ENCODE measurements around the gene SPECC1.

SPECC1 gene

GRCh38 chr17:20210180-20210579 is 201.0 kb downstream of the SPECC1 start:
- Histone ChIP-seq H3K4me1 (ENCODE audit: insufficient read depth, low read length) (peaks cover 4% of the 10 kb centered on the region), H3K4me3 (ENCODE audit: low read depth in 1 of 2, low read length in 2 of 2) (no peak overlapping the region), H3K36me3 (ENCODE audit: insufficient read depth, low read length) (no peaks in the 10 kb centered on the region), H3K9me3 (ENCODE audit: low read length) (no peaks in the 10 kb centered on the region), H3K27me3 (ENCODE audit: control insufficient read depth in 1 of 2, insufficient read depth in 2 of 2, low read length in 2 of 2) (no peaks in the 10 kb centered on the region), H3K27ac (ENCODE audit: low read depth, low read length) (no peak overlapping the region), H3K9ac (ENCODE audit: low read length) (no peak overlapping the region)

- H3K27ac ChIP-seq (ENCODE audit: low read depth, low read length): no peak overlapping the region
- peaks cover 4% of the 10 kb centered on the region for H3K4me1 ChIP-seq (ENCODE audit: insufficient read depth, low read length)
- H3K9ac ChIP-seq (ENCODE audit: low read length): no peak overlapping the region
- no peaks in the 10 kb centered on the region for H3K9me3 ChIP-seq (ENCODE audit: low read length)
- no peak overlapping the region for H3K4me3 ChIP-seq (ENCODE audit: low read depth in 1 of 2, low read length in 2 of 2)
- no peaks in the 10 kb centered on the region for H3K27me3 ChIP-seq (ENCODE audit: control insufficient read depth in 1 of 2, insufficient read depth in 2 of 2, low read length in 2 of 2)
- H3K36me3 ChIP-seq (ENCODE audit: insufficient read depth, low read length): no peaks in the 10 kb centered on the region
These were observed 201.5 kb downstream of the SPECC1 start for GRCh38 chr17:20210614-20211013.

- H3K27ac ChIP-seq (ENCODE audit: low read depth, low read length): no peak overlapping the region
- H3K4me3 ChIP-seq (ENCODE audit: low read depth in 1 of 2, low read length in 2 of 2): no peak overlapping the region
- no peak overlapping the region for H3K9ac ChIP-seq (ENCODE audit: low read length)
- H3K27me3 ChIP-seq (ENCODE audit: control insufficient read depth in 1 of 2, insufficient read depth in 2 of 2, low read length in 2 of 2): no peaks in the 10 kb centered on the region
- H3K9me3 ChIP-seq (ENCODE audit: low read length): no peaks in the 10 kb centered on the region
- peaks cover 4% of the 10 kb centered on the region for H3K4me1 ChIP-seq (ENCODE audit: insufficient read depth, low read length)
- no peaks in the 10 kb centered on the region for H3K36me3 ChIP-seq (ENCODE audit: insufficient read depth, low read length)
These were observed 202.1 kb downstream of the SPECC1 start for GRCh38 chr17:20211246-20211645.

- Histone ChIP-seq H3K4me1 (ENCODE audit: insufficient read depth, low read length) (peaks cover 4% of the 10 kb centered on the region), H3K36me3 (ENCODE audit: insufficient read depth, low read length) (no peaks in the 10 kb centered on the region), H3K9ac (ENCODE audit: low read length) (no peak overlapping the region), H3K4me3 (ENCODE audit: low read depth in 1 of 2, low read length in 2 of 2) (no peak overlapping the region), H3K27me3 (ENCODE audit: control insufficient read depth in 1 of 2, insufficient read depth in 2 of 2, low read length in 2 of 2) (no peaks in the 10 kb centered on the region), H3K27ac (ENCODE audit: low read depth, low read length) (no peak overlapping the region), H3K9me3 (ENCODE audit: low read length) (no peaks in the 10 kb centered on the region)
These were observed 204.3 kb downstream of the SPECC1 start for GRCh38 chr17:20213449-20213848.

GRCh38 chr17:20214794-20215193 is 205.6 kb downstream of the SPECC1 start:
- Histone ChIP-seq H3K4me1 (ENCODE audit: insufficient read depth, low read length) (peaks cover 5% of the 10 kb centered on the region), H3K36me3 (ENCODE audit: insufficient read depth, low read length) (no peaks in the 10 kb centered on the region), H3K27me3 (ENCODE audit: control insufficient read depth in 1 of 2, insufficient read depth in 2 of 2, low read length in 2 of 2) (no peaks in the 10 kb centered on the region), H3K27ac (ENCODE audit: low read depth, low read length) (no peak overlapping the region), H3K9me3 (ENCODE audit: low read length) (no peaks in the 10 kb centered on the region), H3K4me3 (ENCODE audit: low read depth in 1 of 2, low read length in 2 of 2) (no peak overlapping the region), H3K9ac (ENCODE audit: low read length) (no peak overlapping the region)

- Histone ChIP-seq H3K27ac (ENCODE audit: low read depth, low read length) (no peak overlapping the region), H3K4me3 (ENCODE audit: low read depth in 1 of 2, low read length in 2 of 2) (no peak overlapping the region), H3K4me1 (ENCODE audit: insufficient read depth, low read length) (peaks cover 5% of the 10 kb centered on the region)
These were observed 207.1 kb downstream of the SPECC1 start for GRCh38 chr17:20216154-20216815.

GRCh38 chr17:20216853-20217252 is 207.7 kb downstream of the SPECC1 start:
- Histone ChIP-seq H3K4me3 (ENCODE audit: low read depth in 1 of 2, low read length in 2 of 2) (no peak overlapping the region), H3K27ac (ENCODE audit: low read depth, low read length) (no peak overlapping the region), H3K27me3 (ENCODE audit: control insufficient read depth in 1 of 2, insufficient read depth in 2 of 2, low read length in 2 of 2) (no peaks in the 10 kb centered on the region), H3K36me3 (ENCODE audit: insufficient read depth, low read length) (no peaks in the 10 kb centered on the region), H3K9ac (ENCODE audit: low read length) (no peak overlapping the region), H3K9me3 (ENCODE audit: low read length) (no peaks in the 10 kb centered on the region), H3K4me1 (ENCODE audit: insufficient read depth, low read length) (peaks cover 5% of the 10 kb centered on the region)

More at GRCh38 chr17:20216154-20216815, 207.1 kb downstream of the SPECC1 start:
- Histone ChIP-seq H3K27me3 (ENCODE audit: control insufficient read depth in 1 of 2, insufficient read depth in 2 of 2, low read length in 2 of 2) (no peaks in the 10 kb centered on the region), H3K9me3 (ENCODE audit: low read length) (no peaks in the 10 kb centered on the region), H3K9ac (ENCODE audit: low read length) (no peak overlapping the region), H3K36me3 (ENCODE audit: insufficient read depth, low read length) (no peaks in the 10 kb centered on the region)

- no peaks in the 10 kb centered on the region for H3K36me3 ChIP-seq (ENCODE audit: insufficient read depth, low read length)
- H3K9ac ChIP-seq (ENCODE audit: low read length): no peak overlapping the region
- H3K4me3 ChIP-seq (ENCODE audit: low read depth in 1 of 2, low read length in 2 of 2): no peak overlapping the region
- no peaks in the 10 kb centered on the region for H3K9me3 ChIP-seq (ENCODE audit: low read length)
- H3K27me3 ChIP-seq (ENCODE audit: control insufficient read depth in 1 of 2, insufficient read depth in 2 of 2, low read length in 2 of 2): no peaks in the 10 kb centered on the region
- H3K4me1 ChIP-seq (ENCODE audit: insufficient read depth, low read length): peaks cover 5% of the 10 kb centered on the region
- no peak overlapping the region for H3K27ac ChIP-seq (ENCODE audit: low read depth, low read length)
These were observed 208.5 kb downstream of the SPECC1 start for GRCh38 chr17:20217677-20218076.

- H3K36me3 ChIP-seq (ENCODE audit: insufficient read depth, low read length): no peaks in the 10 kb centered on the region
- peaks cover 5% of the 10 kb centered on the region for H3K4me1 ChIP-seq (ENCODE audit: insufficient read depth, low read length)
- H3K4me3 ChIP-seq (ENCODE audit: low read depth in 1 of 2, low read length in 2 of 2): no peak overlapping the region
- H3K27me3 ChIP-seq (ENCODE audit: control insufficient read depth in 1 of 2, insufficient read depth in 2 of 2, low read length in 2 of 2): no peaks in the 10 kb centered on the region
- no peaks in the 10 kb centered on the region for H3K9me3 ChIP-seq (ENCODE audit: low read length)
- no peak overlapping the region for H3K27ac ChIP-seq (ENCODE audit: low read depth, low read length)
- H3K9ac ChIP-seq (ENCODE audit: low read length): no peak overlapping the region
These were observed 209.1 kb downstream of the SPECC1 start for GRCh38 chr17:20218272-20218671.

- no peaks in the 10 kb centered on the region for H3K9me3 ChIP-seq (ENCODE audit: low read length)
- H3K36me3 ChIP-seq (ENCODE audit: insufficient read depth, low read length): no peaks in the 10 kb centered on the region
- no peaks in the 10 kb centered on the region for H3K27me3 ChIP-seq (ENCODE audit: control insufficient read depth in 1 of 2, insufficient read depth in 2 of 2, low read length in 2 of 2)
- H3K4me1 ChIP-seq (ENCODE audit: insufficient read depth, low read length): peaks cover 8% of the 10 kb centered on the region
- H3K27ac ChIP-seq (ENCODE audit: low read depth, low read length): no peak overlapping the region
- H3K4me3 ChIP-seq (ENCODE audit: low read depth in 1 of 2, low read length in 2 of 2): no peak overlapping the region
- no peak overlapping the region for H3K9ac ChIP-seq (ENCODE audit: low read length)
These were observed 214.7 kb downstream of the SPECC1 start for GRCh38 chr17:20223808-20224328.

GRCh38 chr17:20224379-20224778 is 215.2 kb downstream of the SPECC1 start:
- Histone ChIP-seq H3K4me1 (ENCODE audit: insufficient read depth, low read length) (peaks cover 8% of the 10 kb centered on the region), H3K9ac (ENCODE audit: low read length) (no peak overlapping the region), H3K9me3 (ENCODE audit: low read length) (no peaks in the 10 kb centered on the region), H3K27ac (ENCODE audit: low read depth, low read length) (no peak overlapping the region), H3K27me3 (ENCODE audit: control insufficient read depth in 1 of 2, insufficient read depth in 2 of 2, low read length in 2 of 2) (no peaks in the 10 kb centered on the region), H3K36me3 (ENCODE audit: insufficient read depth, low read length) (no peaks in the 10 kb centered on the region), H3K4me3 (ENCODE audit: low read depth in 1 of 2, low read length in 2 of 2) (no peak overlapping the region)

All from muscle layer of colon (tissue), 2 donors.